Measurements from ENCODE around the gene OSBPL3. TPM values are rescaled to one million over a fixed set of nuclear protein-coding genes. Genes with fewer than 3 reads are reported as not detected.

Gene OSBPL3
- total and polyA plus RNA-seq, 4 donors, result 0.28 to 3.0 (median 1.1) TPM

- Histone ChIP-seq H3K9me3 (ENCODE audit: control insufficient read depth in 4 of 4, low read length in 3 of 4) (no peaks in the 10 kb centered on the region), H3K27ac (ENCODE audit: low read depth in 1 of 2, low read length in 2 of 2) (no peak overlapping the region), H3K4me3 (ENCODE audit: low read depth in 1 of 3, low read length in 3 of 3) (no peak overlapping the region), H3K9ac (ENCODE audit: low read depth in 1 of 2, low read length in 2 of 2) (no peak overlapping the region), H3K4me1 (ENCODE audit: control insufficient read depth in 4 of 4, insufficient read depth in 4 of 4, low read length in 3 of 4) (no peaks in the 10 kb centered on the region), H3K27me3 (ENCODE audit: control insufficient read depth in 4 of 4, insufficient read depth in 4 of 4, low read length in 3 of 4) (no peaks in the 10 kb centered on the region), H3K36me3 (ENCODE audit: control insufficient read depth in 4 of 4, insufficient read depth in 3 of 4, low read depth in 1 of 4, low read length in 3 of 4) (no peaks in the 10 kb centered on the region)
- WGBS, result 86% methylated on average over 2 of the region's 2 CpGs
- DNase-seq (ENCODE audit: low spot score), result no peak
- TF ChIP-seq RXRA (IDR thresholded peaks at IDR 0.05) (no peak), JUND (IDR thresholded peaks at IDR 0.05) (no peak), HNF4G (IDR thresholded peaks at IDR 0.05) (no peak), CTCF (IDR thresholded peaks at IDR 0.05; ENCODE audit: low read depth, low read length, missing input control) (no peak), NR2F2 (IDR thresholded peaks at IDR 0.05) (no peak), RAD21 (IDR thresholded peaks at IDR 0.05) (no peak), TAF1 (conservative IDR thresholded peaks at IDR 0.05) (no peak), FOXA1 (IDR thresholded peaks at IDR 0.05) (no peak), SP1 (IDR thresholded peaks at IDR 0.05) (no peak), REST (IDR thresholded peaks at IDR 0.05) (no peak), ATF3 (IDR thresholded peaks at IDR 0.05) (no peak), EGR1 (IDR thresholded peaks at IDR 0.05; ENCODE audit: low read depth in 2 of 2) (no peak), MAX (IDR thresholded peaks at IDR 0.05) (no peak), HNF4A (conservative IDR thresholded peaks at IDR 0.05) (no peak), FOXA2 (IDR thresholded peaks at IDR 0.05) (no peak), ZBTB33 (IDR thresholded peaks at IDR 0.05) (no peak), YY1 (IDR thresholded peaks at IDR 0.05) (no peak)
These were observed 153.0 kb downstream of the OSBPL3 start for GRCh38 chr7:24827027-24827426.

GRCh38 chr7:24826662-24827020 lies 153.3 kb downstream of the OSBPL3 start:
- Histone ChIP-seq H3K36me3 (ENCODE audit: control insufficient read depth in 4 of 4, insufficient read depth in 3 of 4, low read depth in 1 of 4, low read length in 3 of 4) (no peaks in the 10 kb centered on the region), H3K27me3 (ENCODE audit: control insufficient read depth in 4 of 4, insufficient read depth in 4 of 4, low read length in 3 of 4) (no peaks in the 10 kb centered on the region), H3K4me1 (ENCODE audit: control insufficient read depth in 4 of 4, insufficient read depth in 4 of 4, low read length in 3 of 4) (no peaks in the 10 kb centered on the region), H3K9ac (ENCODE audit: low read depth in 1 of 2, low read length in 2 of 2) (no peak overlapping the region), H3K4me3 (ENCODE audit: low read depth in 1 of 3, low read length in 3 of 3) (no peak overlapping the region), H3K9me3 (ENCODE audit: control insufficient read depth in 4 of 4, low read length in 3 of 4) (no peaks in the 10 kb centered on the region), H3K27ac (ENCODE audit: low read depth in 1 of 2, low read length in 2 of 2) (no peak overlapping the region)
- DNase-seq (ENCODE audit: low spot score), result no peak
- WGBS, result 85% methylated on average over 7 of the region's 7 CpGs
- TF ChIP-seq HNF4A (conservative IDR thresholded peaks at IDR 0.05) (no peak), NR2F2 (IDR thresholded peaks at IDR 0.05) (no peak), FOXA2 (IDR thresholded peaks at IDR 0.05) (no peak), JUND (IDR thresholded peaks at IDR 0.05) (no peak), RXRA (IDR thresholded peaks at IDR 0.05) (no peak), GABPA (IDR thresholded peaks at IDR 0.05 in 1 of 2, conservative IDR thresholded peaks at IDR 0.05 in 1 of 2) (no peak), YY1 (IDR thresholded peaks at IDR 0.05) (no peak), SP1 (IDR thresholded peaks at IDR 0.05) (no peak), FOXA1 (IDR thresholded peaks at IDR 0.05) (no peak), TAF1 (conservative IDR thresholded peaks at IDR 0.05) (no peak), ATF3 (IDR thresholded peaks at IDR 0.05) (no peak), CTCF (IDR thresholded peaks at IDR 0.05; ENCODE audit: low read depth, low read length, missing input control) (no peak), ZBTB33 (IDR thresholded peaks at IDR 0.05) (no peak)

Data from liver (tissue), 9 donors.